Measurements from ENCODE around the gene MAPK8IP3.

- TF ChIP-seq POLR2A (IDR thresholded peaks at IDR 0.05) (no peak), CTCF (IDR thresholded peaks at IDR 0.05) (no peak)
Observed at GRCh38 chr16:1794908-1795666, 89.1 kb downstream of the MAPK8IP3 start.

All from suprapubic skin (tissue), 3 donors.